B cell (primary cell): ENCODE results near the gene KAZN.

Experiments
- CTCF ChIP-seq: fragments of 200-600 bp; IDR thresholded peaks from one replicate; pipeline ENCODE4 v1.8.0; 2022; ENCODE audit warnings: antibody characterized with exemption, mild to moderate bottlenecking
- EZH2 ChIP-seq: IDR thresholded peaks from 2 replicates; pipeline ENCODE4 v1.6.1; 2012; ENCODE audit warnings: borderline replicate concordance, low read depth, mild to moderate bottlenecking, moderate library complexity, low read length; ENCODE audit not compliant: insufficient read depth, poor library complexity, severe bottlenecking

- no peak for TF ChIP-seq CTCF
- no peak for TF ChIP-seq EZH2
Measured at GRCh38 chr1:15103906-15104305, 505.4 kb downstream of the KAZN start.
